GM18519 (cell line): ENCODE data around the gene CCDC182.

Experiments
- ATAC-seq: cut with Tn5 transposase; IDR thresholded peaks from one replicate; pipeline ENCODE4 v1.9.1; 2021; ENCODE audit warnings: mild to moderate bottlenecking, moderate library complexity; ENCODE audit not compliant: unreplicated experiment, low FRiP score

CCDC182 gene

DNA sequence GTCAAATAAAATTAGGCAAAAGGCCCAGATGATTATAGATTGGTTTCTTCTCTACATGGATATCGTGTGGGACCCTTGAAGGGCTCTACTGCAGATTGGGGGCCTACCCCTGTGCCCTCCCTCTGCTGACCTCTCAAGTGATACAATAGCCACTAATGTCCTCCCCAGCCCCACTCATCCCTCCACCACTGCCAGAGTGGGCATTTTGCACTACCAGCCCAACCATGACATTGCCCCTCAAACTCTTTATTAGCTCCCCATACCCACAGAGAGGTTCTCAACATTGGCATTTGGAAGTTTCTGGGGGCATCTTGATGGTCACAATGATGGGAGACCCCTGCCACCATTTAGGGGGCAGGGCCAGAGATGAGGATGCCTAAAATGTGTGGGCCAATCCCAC is 41.8 kb downstream of the CCDC182 start:
- ATAC-seq = no peak

DNA sequence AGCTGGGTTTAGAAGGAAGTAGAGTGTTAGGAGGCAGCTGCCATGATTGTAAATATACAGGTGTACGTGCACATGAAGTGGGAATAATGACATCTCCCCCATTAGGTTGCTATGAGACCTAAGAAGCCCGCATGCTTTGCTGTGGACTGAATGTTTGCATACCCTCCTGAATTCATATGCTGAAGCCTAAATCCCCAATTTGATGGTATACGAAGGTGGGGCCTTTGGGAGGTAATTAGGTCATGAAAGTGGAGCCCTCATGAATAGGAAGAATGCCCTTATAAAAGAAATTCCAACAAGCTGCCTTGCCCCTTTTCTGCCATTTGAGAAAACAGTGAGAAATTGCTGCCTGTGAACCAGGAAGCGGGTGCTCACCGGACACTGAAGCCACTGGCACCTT is 44.0 kb downstream of the CCDC182 start:
- ATAC-seq = no peak

DNA sequence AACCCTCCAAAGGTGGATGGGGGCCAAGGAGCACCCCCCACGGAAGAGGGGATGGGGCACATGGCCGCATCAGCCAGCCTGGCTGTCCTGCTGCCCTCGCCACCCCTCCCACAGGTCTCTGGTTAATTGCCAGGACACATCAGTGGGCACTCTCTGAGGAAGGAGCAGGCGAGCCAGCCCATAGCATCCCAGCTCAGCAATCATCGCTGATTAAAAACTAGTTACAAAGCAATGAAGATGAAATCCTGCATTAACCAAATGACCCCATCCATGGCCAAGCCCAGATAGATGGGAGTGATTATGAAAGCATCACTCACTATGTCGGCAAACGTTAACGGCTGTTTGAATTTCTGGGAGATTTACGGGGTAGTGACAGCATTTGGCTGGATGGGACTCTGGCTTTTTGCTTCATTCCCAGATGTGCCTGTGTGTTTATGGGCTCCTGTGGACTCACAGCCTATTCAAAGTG is 45.3 kb downstream of the CCDC182 start:
- ATAC-seq = no peak

DNA sequence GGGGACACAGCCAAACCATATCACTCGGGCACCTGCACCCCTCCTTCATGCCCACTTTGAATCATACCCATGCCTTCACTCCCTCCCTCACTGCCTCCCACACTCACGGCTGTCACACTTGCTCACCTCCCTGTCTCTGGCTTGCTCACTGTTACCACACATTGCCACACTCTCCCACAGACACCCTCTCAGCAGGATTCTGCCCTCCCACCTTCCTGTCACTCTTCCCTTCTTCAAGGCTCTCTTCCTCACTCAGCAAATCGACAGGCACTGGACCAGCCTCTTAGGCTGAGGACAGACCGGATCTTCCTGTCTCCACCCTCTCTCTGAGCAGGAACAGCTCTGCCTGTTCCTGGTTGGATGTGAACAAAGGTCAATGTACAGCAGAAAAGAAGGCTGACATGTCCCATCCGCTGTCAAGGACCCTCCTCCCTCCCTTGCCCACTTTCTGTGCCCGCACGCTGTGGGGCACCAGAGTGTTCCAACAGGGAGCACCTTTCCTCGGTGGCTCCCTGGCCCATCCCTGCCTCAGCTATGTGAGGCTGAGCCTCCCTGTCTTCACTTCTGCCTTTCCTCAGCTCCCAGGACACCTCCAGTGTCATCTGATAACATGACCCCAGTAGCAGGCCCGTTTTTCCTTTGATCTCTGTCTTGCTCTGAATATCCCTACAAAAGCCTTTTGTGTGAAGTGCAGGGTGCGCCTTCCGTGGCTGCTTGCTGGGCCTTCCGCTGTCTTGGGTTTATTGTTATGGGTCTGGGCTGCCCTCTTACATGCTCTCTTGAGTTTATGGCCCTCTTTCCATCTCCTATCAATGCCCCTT is 47.0 kb downstream of the CCDC182 start:
- no peak for ATAC-seq

DNA sequence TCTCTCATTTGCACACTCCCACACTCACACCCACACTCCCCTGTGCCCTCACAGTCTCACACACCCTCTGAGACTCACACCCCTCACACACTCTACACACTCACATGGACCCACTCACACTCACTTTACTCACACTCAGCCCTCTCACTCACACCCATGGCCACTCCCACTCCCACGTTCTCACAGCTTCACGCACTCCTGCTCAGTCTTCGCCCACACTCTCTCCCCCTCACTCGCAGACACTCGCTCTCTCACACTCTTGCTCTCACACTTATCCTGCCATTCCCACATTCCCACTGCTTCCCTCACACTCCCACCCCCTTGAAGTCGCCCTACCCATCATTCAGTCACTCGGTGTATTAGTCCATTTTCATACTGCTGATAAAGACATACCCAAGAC is 47.9 kb downstream of the CCDC182 start:
- ATAC-seq = no peak

DNA sequence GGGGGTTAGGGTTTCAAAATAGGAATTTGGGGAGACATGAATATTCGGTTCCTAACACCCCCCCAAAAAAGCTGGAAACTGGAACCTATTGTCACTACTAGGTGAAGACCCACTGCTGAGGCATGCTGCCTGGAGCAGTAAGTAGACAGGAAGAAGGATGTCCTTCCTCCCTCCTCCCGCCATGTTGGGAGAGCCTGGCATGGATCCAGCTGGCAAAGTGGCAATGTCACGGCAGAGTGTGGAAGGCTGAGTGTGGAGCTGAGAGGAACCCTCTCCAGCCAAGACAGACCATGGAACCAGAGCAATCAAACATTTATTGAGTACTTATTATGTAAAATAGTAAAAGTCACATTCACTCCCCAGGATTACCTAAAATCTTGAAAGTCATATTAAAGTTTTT is 49.0 kb downstream of the CCDC182 start:
- ATAC-seq = no peak
